ENCODE data around the gene CD6. TPM values are rescaled to one million over a fixed set of nuclear protein-coding genes. Genes with fewer than 3 reads are reported as not detected.

CD6 gene
- total and polyA plus RNA-seq, 8 donors = 1.1 to 2.8 (median 1.4) TPM; not detected in 2

DNA sequence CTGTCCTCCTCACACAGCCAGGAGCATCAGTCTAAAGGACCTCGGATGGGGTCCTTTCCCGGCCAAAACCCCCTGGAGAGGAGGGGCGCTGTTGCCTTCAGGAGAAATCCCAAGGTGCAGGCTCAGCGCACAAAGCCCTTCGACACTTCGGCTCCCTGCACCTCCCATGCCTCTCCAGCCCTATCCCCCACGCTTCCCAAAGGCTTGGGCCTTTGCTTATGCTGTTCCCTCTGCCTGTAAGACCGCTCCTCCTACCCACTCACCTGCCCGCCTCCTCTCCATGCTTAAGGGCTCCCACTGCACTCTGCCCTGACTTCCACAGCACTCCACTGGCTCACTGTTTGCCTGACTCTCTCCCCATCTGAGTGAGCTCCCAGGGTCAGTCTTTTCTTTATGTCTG is 33.0 kb upstream of the CD6 start:
- Histone ChIP-seq H3K4me1 (peaks cover 18 to 38% (median 31%) of the 10 kb centered on the region in 4 donors), H3K27me3 (no peaks in the 10 kb centered on the region), H3K36me3 (peaks cover 12 to 78% (median 74%) of the 10 kb centered on the region in 4 donors), H3K9me3 (no peaks in the 10 kb centered on the region), H3K27ac (peak overlapping the region in 2 of 5 donors; percentile 37 to 62), H3K4me3 (no peak overlapping the region)
- no peak for TF ChIP-seq CTCF (IDR thresholded peaks at IDR 0.05)
- TF ChIP-seq POLR2AphosphoS5 (IDR thresholded peaks at IDR 0.05) = no peak
- no peak for TF ChIP-seq EP300 (IDR thresholded peaks at IDR 0.05)
- TF ChIP-seq POLR2A (IDR thresholded peaks at IDR 0.05) = no peak
- no peak for DNase-seq
- WGBS, 5 donors = 90 to 94% (median 91%) methylated on average over 9 of the region's 9 CpGs
- intact Hi-C loops (cut with DNase I; ENCODE audit: low total_unique reads) = no loop called here

DNA sequence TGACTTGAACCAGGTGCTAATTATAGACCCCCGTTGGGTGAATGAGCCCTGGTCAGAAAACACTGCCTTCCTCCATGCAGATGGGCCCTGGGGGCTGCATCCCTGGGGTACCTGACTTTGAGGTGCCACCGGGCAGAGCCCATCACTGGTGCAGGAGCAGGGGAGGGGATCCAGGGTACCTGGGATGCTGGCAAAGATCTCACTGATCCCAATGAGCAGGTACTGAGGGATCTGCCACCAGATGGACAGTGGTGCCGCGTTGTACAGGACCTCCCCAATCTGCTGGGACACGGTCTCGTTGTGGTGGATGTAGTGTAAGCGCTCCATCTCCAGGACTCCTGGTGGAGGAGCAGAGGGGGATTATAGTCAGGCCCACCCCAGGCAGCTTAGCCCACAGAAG is 32.2 kb upstream of the CD6 start:
- intact Hi-C loops (cut with DNase I; ENCODE audit: low total_unique reads) = no loop called here
- H3K27ac ChIP-seq = peak overlapping the region in 2 of 5 donors; percentile 37 to 62
- WGBS, 5 donors = 90 to 96% (median 94%) methylated on average over 3 to 7 of the region's 7 CpGs
- H3K36me3 ChIP-seq = peaks cover 12 to 86% (median 79%) of the 10 kb centered on the region in 4 donors
- H3K27me3 ChIP-seq = no peaks in the 10 kb centered on the region
- H3K4me3 ChIP-seq = no peak overlapping the region
- no peak for TF ChIP-seq POLR2A (IDR thresholded peaks at IDR 0.05)
- no peak for TF ChIP-seq POLR2AphosphoS5 (IDR thresholded peaks at IDR 0.05)
- no peak for TF ChIP-seq CTCF (IDR thresholded peaks at IDR 0.05)
- no peak for TF ChIP-seq EP300 (IDR thresholded peaks at IDR 0.05)
- H3K9me3 ChIP-seq = no peaks in the 10 kb centered on the region
- H3K4me1 ChIP-seq = peaks cover 19 to 41% (median 36%) of the 10 kb centered on the region in 4 donors
- no peak for DNase-seq

DNA sequence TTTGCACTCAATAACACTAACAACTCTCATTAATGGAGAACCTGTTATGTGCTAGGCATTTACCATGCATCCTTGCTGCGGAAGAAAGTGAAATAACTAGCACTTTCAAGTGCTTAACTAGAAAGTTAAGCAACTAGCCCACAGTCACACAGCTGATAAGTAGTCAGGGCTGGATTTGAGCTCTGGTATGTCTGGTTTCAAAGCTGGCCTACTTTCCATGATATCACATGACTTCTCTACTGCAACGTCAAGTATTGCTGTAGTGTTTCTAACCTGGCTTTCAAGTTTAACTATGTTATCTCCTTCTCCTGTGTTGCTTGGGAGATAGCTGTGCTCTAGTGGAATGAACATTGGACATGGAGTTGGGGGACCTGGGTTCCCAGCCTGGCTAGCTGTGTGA is 31.6 kb upstream of the CD6 start:
- Histone ChIP-seq H3K27ac (peak overlapping the region in 3 of 5 donors; percentile 7 to 62 (median 37)), H3K4me1 (peaks cover 19 to 45% (median 36%) of the 10 kb centered on the region in 4 donors), H3K9me3 (no peaks in the 10 kb centered on the region), H3K27me3 (no peaks in the 10 kb centered on the region), H3K4me3 (no peak overlapping the region), H3K36me3 (peaks cover 12 to 91% (median 84%) of the 10 kb centered on the region in 4 donors)
- 17 to 51% (median 39%) methylated on average over 2 of the region's 2 CpGs for WGBS, 5 donors
- peak in 1 of 2 donors; percentile 64 for DNase-seq
- intact Hi-C loops (cut with DNase I; ENCODE audit: low total_unique reads) = no loop called here
- no peak for TF ChIP-seq CTCF (IDR thresholded peaks at IDR 0.05)
- no peak for TF ChIP-seq EP300 (IDR thresholded peaks at IDR 0.05)
- TF ChIP-seq POLR2AphosphoS5 (IDR thresholded peaks at IDR 0.05) = peak in 1 of 3 donors; percentile 37
- no peak for TF ChIP-seq POLR2A (IDR thresholded peaks at IDR 0.05)

- Histone ChIP-seq H3K27me3 (no peaks in the 10 kb centered on the region), H3K36me3 (peaks cover 10 to 98% (median 92%) of the 10 kb centered on the region in 4 donors), H3K9me3 (no peaks in the 10 kb centered on the region), H3K27ac (peak overlapping the region in 3 of 5 donors; percentile 55 to 72 (median 64)), H3K4me3 (no peak overlapping the region), H3K4me1 (peaks cover 19 to 45% (median 36%) of the 10 kb centered on the region in 4 donors)
- DNase-seq = no peak
- WGBS, 5 donors = 53 to 65% (median 57%) methylated on average over 5 to 6 of the region's 6 CpGs
- TF ChIP-seq CTCF (IDR thresholded peaks at IDR 0.05) (no peak), EP300 (IDR thresholded peaks at IDR 0.05) (no peak), POLR2A (IDR thresholded peaks at IDR 0.05) (no peak), POLR2AphosphoS5 (IDR thresholded peaks at IDR 0.05) (no peak)
- intact Hi-C loops (cut with DNase I; ENCODE audit: low total_unique reads) = no loop called here
Measured at GRCh38 chr11:60941371-60942119, 29.9 kb upstream of the CD6 start.

Measured in stomach (tissue), 9 donors.